ENCODE data around the gene DNAH2. TPM values are rescaled to one million over a fixed set of nuclear protein-coding genes. Genes with fewer than 3 reads are reported as not detected.

The DNAH2 gene
- total RNA-seq, 1 experiment from 2014 or later = 0.15 TPM

DNA sequence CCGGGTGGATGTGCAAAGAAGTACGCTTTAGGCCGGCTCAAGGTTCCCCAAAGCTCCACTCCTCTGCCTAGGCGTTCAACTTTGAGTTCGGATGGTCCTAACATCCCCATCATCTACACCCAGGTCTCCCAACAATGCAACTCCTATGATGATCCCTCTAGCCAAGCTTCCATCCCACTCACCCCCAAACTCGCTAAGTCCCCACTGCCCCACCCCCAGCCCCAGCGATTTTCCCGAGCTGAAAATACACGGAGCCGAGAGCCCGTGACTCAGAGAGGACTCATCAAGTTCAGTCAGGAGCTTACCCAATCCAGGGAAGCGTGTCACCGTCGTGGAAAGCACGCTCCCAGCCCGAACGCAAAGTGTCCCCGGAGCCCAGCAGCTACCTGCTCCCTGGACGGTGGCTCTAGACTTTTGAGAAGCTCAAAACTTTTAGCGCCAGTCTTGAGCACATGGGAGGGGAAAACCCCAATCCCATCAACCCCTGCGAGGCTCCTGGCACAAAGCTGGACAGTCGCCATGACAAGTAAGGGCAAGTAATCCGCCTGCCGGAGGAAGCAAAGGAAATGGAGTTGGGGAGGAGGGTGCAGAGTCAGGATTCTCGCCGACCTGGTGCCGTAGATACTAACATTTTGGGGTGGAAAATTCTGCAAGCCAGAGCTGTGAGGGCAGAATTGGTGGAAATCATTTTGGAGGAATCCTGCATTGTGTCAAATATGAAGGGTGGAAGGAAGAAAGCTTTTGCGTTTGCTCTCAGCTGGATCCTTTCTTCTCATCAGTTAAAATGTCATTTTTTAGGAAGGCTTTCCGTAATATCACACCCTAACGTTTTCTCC lies 30.3 kb upstream of the DNAH2 start, which contains the start of gene TP53:
Gene TP53 (minus strand): TSS at position 419 of the 836 bp plus-strand sequence. CDS start 10,896 bp downstream, outside the sequence.
- peaks cover 29% of the 10 kb centered on the region for H3K79me2 ChIP-seq (ENCODE audit: insufficient read depth, low read length)
- H3K4me2 ChIP-seq (ENCODE audit: insufficient read depth, insufficient read length, low read length) = peak within 1 kb of the TSS; percentile 87
- peak within 1 kb of the TSS; percentile 69; the same call in 1 of the 2 replicates for H3K4ac ChIP-seq (ENCODE audit: low read depth, low read length)
- H3K4me1 ChIP-seq (ENCODE audit: insufficient read depth, low read length) = no peaks in the 10 kb centered on the region; the same call in 1 of the 2 replicates
- H3K18ac ChIP-seq (ENCODE audit: insufficient read length, low read depth, low read length) = peak within 1 kb of the TSS; percentile 98
- peak within 1 kb of the TSS; percentile 87 for H2BK5ac ChIP-seq (ENCODE audit: insufficient read length, low read length)
- H3K4me3 Mint-ChIP-seq = peak within 1 kb of the TSS; percentile 94 to 97
- peak within 1 kb of the TSS; percentile 98 for H3K9ac ChIP-seq (ENCODE audit: extremely low read depth, insufficient read length, low read length)
- peak within 1 kb of the TSS; percentile 37 for H3K23ac ChIP-seq (ENCODE audit: insufficient read length, low read depth, low read length)
- no peak within 1 kb of the TSS for H2BK20ac ChIP-seq (ENCODE audit: low read depth, low read length, poor library complexity, severe bottlenecking)
- peak; percentile 97 for DNase-seq
- H3K36me3 Mint-ChIP-seq (ENCODE audit: insufficient read depth in 1 of 3, low read depth in 3 of 3) = peaks cover 18 to 40% (median 35%) of the 10 kb centered on the region in 3 experiments
- H4K20me1 ChIP-seq (ENCODE audit: control insufficient read depth, insufficient read depth, insufficient read length) = no peaks in the 10 kb centered on the region
- no peaks in the 10 kb centered on the region for H3K9me3 ChIP-seq (ENCODE audit: control insufficient read depth, low read depth, low read length)
- H2AK5ac ChIP-seq (ENCODE audit: insufficient read length, low read length) = no peak within 1 kb of the TSS
- H3K79me1 ChIP-seq (ENCODE audit: insufficient read depth, low read depth, low read length, poor library complexity, severe bottlenecking) = no peaks in the 10 kb centered on the region
- H2AFZ ChIP-seq (ENCODE audit: low read length) = peak within 1 kb of the TSS; percentile 65
- H3K27me3 Mint-ChIP-seq (ENCODE audit: low read depth) = no peaks in the 10 kb centered on the region
- H2BK12ac ChIP-seq (ENCODE audit: insufficient read length, low read depth, low read length) = no peak within 1 kb of the TSS
- peak within 1 kb of the TSS; percentile 54 for H4K91ac ChIP-seq (ENCODE audit: insufficient read length, low read depth, low read length)
- peak within 1 kb of the TSS; percentile 61 for H4K8ac ChIP-seq (replicated peaks; ENCODE audit: insufficient read length, low read depth, low read length)
- no peak within 1 kb of the TSS; the same call in 1 of the 2 replicates for H2BK15ac ChIP-seq (ENCODE audit: low read depth, low read length)
- WGBS (ENCODE audit: extremely low coverage, insufficient read length, low lambda C conversion rate) = no CpG with 5 or more reads among the region's 30 CpGs
- peak within 1 kb of the TSS; percentile 90 for H3K27ac ChIP-seq (ENCODE audit: insufficient read length, low read depth, low read length)
- peaks cover 18% of the 10 kb centered on the region for H3K23me2 ChIP-seq (ENCODE audit: insufficient read length, low read depth, low read length, poor library complexity, severe bottlenecking)
- H3K27me3 ChIP-seq (ENCODE audit: insufficient read depth, low read length) = no peaks in the 10 kb centered on the region
- H3T11ph ChIP-seq (ENCODE audit: low read length) = peak within 1 kb of the TSS; percentile 87
- no peak for TF ChIP-seq CTCF (conservative IDR thresholded peaks at IDR 0.05)
- H3K4me1 Mint-ChIP-seq = peaks cover 25 to 31% of the 10 kb centered on the region in 2 experiments
- peak within 1 kb of the TSS; percentile 86 for H3K56ac ChIP-seq (ENCODE audit: insufficient read length, low read depth, low read length)
- no peaks in the 10 kb centered on the region; a peak in 1 of 5 replicates for H3K9me3 Mint-ChIP-seq
- H3K14ac ChIP-seq (ENCODE audit: insufficient read depth, low read length) = peak within 1 kb of the TSS; percentile 96
- peak within 1 kb of the TSS; percentile 87 for H2BK120ac ChIP-seq (ENCODE audit: low read depth, low read length, poor library complexity, severe bottlenecking)
- peak within 1 kb of the TSS; percentile 92 for H4K5ac ChIP-seq (ENCODE audit: insufficient read length, low read depth, low read length)
- peak within 1 kb of the TSS; percentile 100 for H3K27ac Mint-ChIP-seq
